Measurements from ENCODE around the gene SAMD14.

DNA sequence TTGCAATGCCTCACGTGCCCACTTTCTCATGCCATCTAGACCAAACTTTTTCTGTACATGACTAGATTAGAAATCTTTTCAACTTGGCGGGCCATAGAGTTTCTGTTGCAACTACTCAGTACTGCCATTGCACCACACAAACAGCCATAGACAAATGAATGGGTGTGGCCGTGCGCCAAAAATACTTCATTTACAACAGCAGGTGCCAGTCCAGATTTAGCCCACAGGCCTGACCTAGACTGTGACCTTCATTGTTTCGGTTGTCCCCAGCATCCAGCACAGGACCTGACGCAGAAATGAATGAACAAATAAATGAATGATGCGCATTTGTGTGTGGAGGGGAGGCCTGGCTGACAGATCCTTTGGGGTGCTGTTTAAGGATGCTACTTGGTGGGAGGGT, 49.1 kb downstream of the SAMD14 start:
- TF ChIP-seq POLR2A (IDR thresholded peaks at IDR 0.05): no peak
- TF ChIP-seq, protein P1, sequence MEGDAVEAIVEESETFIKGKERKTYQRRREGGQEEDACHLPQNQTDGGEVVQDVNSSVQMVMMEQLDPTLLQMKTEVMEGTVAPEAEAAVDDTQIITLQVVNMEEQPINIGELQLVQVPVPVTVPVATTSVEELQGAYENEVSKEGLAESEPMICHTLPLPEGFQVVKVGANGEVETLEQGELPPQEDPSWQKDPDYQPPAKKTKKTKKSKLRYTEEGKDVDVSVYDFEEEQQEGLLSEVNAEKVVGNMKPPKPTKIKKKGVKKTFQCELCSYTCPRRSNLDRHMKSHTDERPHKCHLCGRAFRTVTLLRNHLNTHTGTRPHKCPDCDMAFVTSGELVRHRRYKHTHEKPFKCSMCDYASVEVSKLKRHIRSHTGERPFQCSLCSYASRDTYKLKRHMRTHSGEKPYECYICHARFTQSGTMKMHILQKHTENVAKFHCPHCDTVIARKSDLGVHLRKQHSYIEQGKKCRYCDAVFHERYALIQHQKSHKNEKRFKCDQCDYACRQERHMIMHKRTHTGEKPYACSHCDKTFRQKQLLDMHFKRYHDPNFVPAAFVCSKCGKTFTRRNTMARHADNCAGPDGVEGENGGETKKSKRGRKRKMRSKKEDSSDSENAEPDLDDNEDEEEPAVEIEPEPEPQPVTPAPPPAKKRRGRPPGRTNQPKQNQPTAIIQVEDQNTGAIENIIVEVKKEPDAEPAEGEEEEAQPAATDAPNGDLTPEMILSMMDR (IDR thresholded peaks at IDR 0.05): no peak
